ENCODE results near the gene MUCL3. TPM values are rescaled to one million over a fixed set of nuclear protein-coding genes. Genes with fewer than 3 reads are reported as not detected.
A peak's percentile ranks its signal among the peaks of the same experiment; 100 is the strongest.

The MUCL3 gene
- total and polyA plus RNA-seq, 10 of the 15 experiments (the other 5 are each of a cell fraction or from before 2014, with no cell fraction given) = 0.03 to 1.4 (median 0.61) TPM

DNA sequence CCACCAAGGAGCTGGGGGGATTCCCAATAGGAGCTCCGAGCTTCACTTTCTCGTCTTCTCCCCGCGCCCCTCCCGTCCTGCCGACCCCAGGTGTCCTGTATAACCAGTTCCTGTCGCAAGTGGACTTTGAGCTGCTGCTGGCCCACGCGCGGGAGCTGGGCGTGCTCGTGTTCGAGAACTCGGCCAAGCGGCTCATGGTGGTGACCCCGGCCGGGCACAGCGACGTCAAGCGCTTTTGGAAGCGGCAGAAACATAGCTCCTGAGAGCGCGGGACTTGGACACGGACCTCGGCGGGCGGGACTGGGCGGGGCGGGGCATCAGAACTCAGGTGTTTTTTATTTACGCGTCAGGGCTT is 27.1 kb upstream of the MUCL3 start:
- CTCF ChIA-PET = interaction anchor here (0.9 to 9.3 kb wide), 35 partner anchors 10 to 460 kb away, joined by 3 to 122 read pairs (median 7); partner anchors contain the start of genes DDR1 and DHX16
- no peaks in the 10 kb centered on the region for H3K9me3 ChIP-seq (replicated peaks; ENCODE audit: control insufficient read depth, insufficient read depth, low read length)
- peak overlapping the region; percentile 86; the same call in 1 of the 2 replicates for H3K9ac ChIP-seq (ENCODE audit: control insufficient read depth, insufficient read depth, low read length)
- no peak for DNase-seq (ENCODE audit: low read depth, low spot score)
- in situ Hi-C loops (cut with MboI) = no loop called here
- peak; percentile 74 for ATAC-seq
- peak overlapping the region; percentile 99 for H3K4me2 ChIP-seq (ENCODE audit: control insufficient read depth, insufficient read depth)
- POLR2A ChIA-PET = interaction anchor here (0.6 to 4.4 kb wide), 22 partner anchors 10 to 545 kb away, joined by 3 to 50 read pairs (median 3); partner anchors contain the start of genes DDR1, FLOT1 and MDC1
- RAD21 ChIA-PET (ENCODE audit: unreplicated experiment) = interaction anchor here (0.7 to 4.6 kb wide), 50 partner anchors 9 to 460 kb away, joined by 3 to 138 read pairs (median 5); partner anchors contain the start of genes CCHCR1, DDR1, IER3 and MDC1
- H4K20me1 ChIP-seq (ENCODE audit: control insufficient read depth, insufficient read depth) = no peaks in the 10 kb centered on the region
- H3K4me3 ChIP-seq = peak overlapping the region; percentile 91; the same call in 1 of the 2 replicates
- SMC1A ChIA-PET (ENCODE audit: uncharacterized antibody, unreplicated experiment) = interaction anchor here (0.6 to 7.9 kb wide), 29 partner anchors 11 to 372 kb away, joined by 3 to 141 read pairs (median 4); partner anchors contain the start of genes DDR1 and MRPS18B
- TF ChIP-seq, protein P1, sequence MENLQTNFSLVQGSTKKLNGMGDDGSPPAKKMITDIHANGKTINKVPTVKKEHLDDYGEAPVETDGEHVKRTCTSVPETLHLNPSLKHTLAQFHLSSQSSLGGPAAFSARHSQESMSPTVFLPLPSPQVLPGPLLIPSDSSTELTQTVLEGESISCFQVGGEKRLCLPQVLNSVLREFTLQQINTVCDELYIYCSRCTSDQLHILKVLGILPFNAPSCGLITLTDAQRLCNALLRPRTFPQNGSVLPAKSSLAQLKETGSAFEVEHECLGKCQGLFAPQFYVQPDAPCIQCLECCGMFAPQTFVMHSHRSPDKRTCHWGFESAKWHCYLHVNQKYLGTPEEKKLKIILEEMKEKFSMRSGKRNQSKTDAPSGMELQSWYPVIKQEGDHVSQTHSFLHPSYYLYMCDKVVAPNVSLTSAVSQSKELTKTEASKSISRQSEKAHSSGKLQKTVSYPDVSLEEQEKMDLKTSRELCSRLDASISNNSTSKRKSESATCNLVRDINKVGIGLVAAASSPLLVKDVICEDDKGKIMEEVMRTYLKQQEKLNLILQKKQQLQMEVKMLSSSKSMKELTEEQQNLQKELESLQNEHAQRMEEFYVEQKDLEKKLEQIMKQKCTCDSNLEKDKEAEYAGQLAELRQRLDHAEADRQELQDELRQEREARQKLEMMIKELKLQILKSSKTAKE (IDR thresholded peaks at IDR 0.05; ENCODE audit: low read depth, poor library complexity, severe bottlenecking) = no peak
- TF ChIP-seq MTA2 (IDR thresholded peaks at IDR 0.05; ENCODE audit: low read depth) (peak; percentile 40; the same call in 1 of the 2 replicates), NBN (IDR thresholded peaks at IDR 0.05) (peak; percentile 31; the same call in 1 of the 2 replicates), EZH2 (IDR thresholded peaks at IDR 0.05; ENCODE audit: borderline replicate concordance, control insufficient read depth, low read depth, low read length) (no peak), POLR2AphosphoS2 (IDR thresholded peaks at IDR 0.05; ENCODE audit: low read depth, low read length) (no peak), EED (IDR thresholded peaks at IDR 0.05; ENCODE audit: low read depth) (0 out of 2 replicates have a peak, but pooled peaks have one; percentile 6), HDGF (IDR thresholded peaks at IDR 0.05) (peak; percentile 79; the same call in 1 of the 2 replicates), IKZF2 (IDR thresholded peaks at IDR 0.05) (peak; percentile 6 to 31; a peak in 1 of 4 replicates), ZBED1 (IDR thresholded peaks at IDR 0.05; ENCODE audit: borderline replicate concordance) (0 out of 2 replicates have a peak, but pooled peaks have one; percentile 27)
- TF ChIP-seq, protein P2, sequence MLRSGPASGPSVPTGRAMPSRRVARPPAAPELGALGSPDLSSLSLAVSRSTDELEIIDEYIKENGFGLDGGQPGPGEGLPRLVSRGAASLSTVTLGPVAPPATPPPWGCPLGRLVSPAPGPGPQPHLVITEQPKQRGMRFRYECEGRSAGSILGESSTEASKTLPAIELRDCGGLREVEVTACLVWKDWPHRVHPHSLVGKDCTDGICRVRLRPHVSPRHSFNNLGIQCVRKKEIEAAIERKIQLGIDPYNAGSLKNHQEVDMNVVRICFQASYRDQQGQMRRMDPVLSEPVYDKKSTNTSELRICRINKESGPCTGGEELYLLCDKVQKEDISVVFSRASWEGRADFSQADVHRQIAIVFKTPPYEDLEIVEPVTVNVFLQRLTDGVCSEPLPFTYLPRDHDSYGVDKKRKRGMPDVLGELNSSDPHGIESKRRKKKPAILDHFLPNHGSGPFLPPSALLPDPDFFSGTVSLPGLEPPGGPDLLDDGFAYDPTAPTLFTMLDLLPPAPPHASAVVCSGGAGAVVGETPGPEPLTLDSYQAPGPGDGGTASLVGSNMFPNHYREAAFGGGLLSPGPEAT (IDR thresholded peaks at IDR 0.05; ENCODE audit: low read depth) = peak; percentile 42; the same call in 1 of the 2 replicates
- TF ChIP-seq, protein P3, sequence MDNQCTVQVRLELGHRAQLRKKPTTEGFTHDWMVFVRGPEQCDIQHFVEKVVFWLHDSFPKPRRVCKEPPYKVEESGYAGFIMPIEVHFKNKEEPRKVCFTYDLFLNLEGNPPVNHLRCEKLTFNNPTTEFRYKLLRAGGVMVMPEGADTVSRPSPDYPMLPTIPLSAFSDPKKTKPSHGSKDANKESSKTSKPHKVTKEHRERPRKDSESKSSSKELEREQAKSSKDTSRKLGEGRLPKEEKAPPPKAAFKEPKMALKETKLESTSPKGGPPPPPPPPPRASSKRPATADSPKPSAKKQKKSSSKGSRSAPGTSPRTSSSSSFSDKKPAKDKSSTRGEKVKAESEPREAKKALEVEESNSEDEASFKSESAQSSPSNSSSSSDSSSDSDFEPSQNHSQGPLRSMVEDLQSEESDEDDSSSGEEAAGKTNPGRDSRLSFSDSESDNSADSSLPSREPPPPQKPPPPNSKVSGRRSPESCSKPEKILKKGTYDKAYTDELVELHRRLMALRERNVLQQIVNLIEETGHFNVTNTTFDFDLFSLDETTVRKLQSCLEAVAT (IDR thresholded peaks at IDR 0.05) = peak; percentile 37; the same call in 1 of the 2 replicates
- H3K36me3 ChIP-seq (ENCODE audit: control insufficient read depth in 2 of 2, insufficient read depth in 2 of 2, low read length in 1 of 2) = peaks cover 6 to 8% of the 10 kb centered on the region in 2 experiments; a peak in 3 of 4 replicates
- peaks cover 12% of the 10 kb centered on the region for H3K79me2 ChIP-seq (ENCODE audit: control insufficient read depth, insufficient read depth, low read length)
- WGBS (ENCODE audit: insufficient coverage, insufficient replicate concordance, low lambda C conversion rate, missing lambda C conversion rate) = 44% methylated on average over 28 of the region's 31 CpGs
- intact Hi-C loops (cut with micrococcal nuclease; ENCODE audit: unreplicated experiment) = loop anchor here (1.0 to 2.0 kb wide), 2 partner anchors 85 to 129 kb away; no protein-coding TSS in a partner anchor
- H3K27me3 ChIP-seq (replicated peaks in 1 of 2; ENCODE audit: control insufficient read depth in 2 of 2, insufficient read depth in 2 of 2, low read length in 1 of 2) = no peaks in the 10 kb centered on the region
- peak overlapping the region; percentile 56 for H3K27ac ChIP-seq (ENCODE audit: control insufficient read depth, insufficient read depth)
- BruUV-seq (replicated peaks) = no TSS peak
- no peak for FAIRE-seq
- H3K4me1 ChIP-seq (ENCODE audit: control insufficient read depth, insufficient read depth, low read length) = peaks cover 10% of the 10 kb centered on the region
- H2AFZ ChIP-seq (ENCODE audit: control insufficient read depth, low read depth, low read length) = peak overlapping the region; percentile 77
